ENCODE measurements around the gene NMNAT2. TPM values are rescaled to one million over a fixed set of nuclear protein-coding genes. Genes with fewer than 3 reads are reported as not detected.

Gene NMNAT2
- polyA plus RNA-seq, 1 donor from 2014 or later, result 43.8 TPM

DNA sequence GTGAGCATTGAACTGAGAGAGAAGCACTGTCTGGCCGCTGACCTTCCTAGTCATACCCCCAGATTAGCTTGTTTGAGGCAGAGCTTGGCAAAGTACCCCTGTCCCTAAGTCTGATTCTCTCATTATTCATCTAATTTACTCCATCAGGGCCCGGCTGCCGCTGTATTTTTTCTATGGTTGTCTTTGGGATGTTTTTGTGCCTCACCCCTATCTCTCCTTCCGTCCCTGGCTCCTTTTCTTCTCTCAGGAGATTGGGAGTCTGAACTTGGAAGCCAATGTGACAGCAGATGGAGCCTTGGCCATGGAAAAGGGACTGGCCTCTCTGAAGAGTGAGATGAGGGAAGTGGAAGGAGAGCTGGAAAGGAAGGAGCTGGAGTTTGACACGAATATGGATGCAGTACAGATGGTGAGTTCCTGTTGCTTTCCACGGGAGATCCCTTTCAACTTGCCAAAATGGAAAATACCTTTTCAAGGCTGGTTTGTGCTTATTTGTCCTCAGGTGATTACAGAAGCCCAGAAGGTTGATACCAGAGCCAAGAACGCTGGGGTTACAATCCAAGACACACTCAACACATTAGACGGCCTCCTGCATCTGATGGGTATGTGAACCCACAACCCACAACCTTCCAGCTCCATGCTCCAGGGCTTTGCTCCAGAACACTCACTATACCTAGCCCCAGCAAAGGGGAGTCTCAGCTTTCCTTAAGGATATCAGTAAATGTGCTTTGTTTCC lies 178.2 kb downstream of the NMNAT2 start:
- no peak for TF ChIP-seq MXI1 (conservative IDR thresholded peaks at IDR 0.05; ENCODE audit: poor library complexity, severe bottlenecking)
- TF ChIP-seq, protein P1, sequence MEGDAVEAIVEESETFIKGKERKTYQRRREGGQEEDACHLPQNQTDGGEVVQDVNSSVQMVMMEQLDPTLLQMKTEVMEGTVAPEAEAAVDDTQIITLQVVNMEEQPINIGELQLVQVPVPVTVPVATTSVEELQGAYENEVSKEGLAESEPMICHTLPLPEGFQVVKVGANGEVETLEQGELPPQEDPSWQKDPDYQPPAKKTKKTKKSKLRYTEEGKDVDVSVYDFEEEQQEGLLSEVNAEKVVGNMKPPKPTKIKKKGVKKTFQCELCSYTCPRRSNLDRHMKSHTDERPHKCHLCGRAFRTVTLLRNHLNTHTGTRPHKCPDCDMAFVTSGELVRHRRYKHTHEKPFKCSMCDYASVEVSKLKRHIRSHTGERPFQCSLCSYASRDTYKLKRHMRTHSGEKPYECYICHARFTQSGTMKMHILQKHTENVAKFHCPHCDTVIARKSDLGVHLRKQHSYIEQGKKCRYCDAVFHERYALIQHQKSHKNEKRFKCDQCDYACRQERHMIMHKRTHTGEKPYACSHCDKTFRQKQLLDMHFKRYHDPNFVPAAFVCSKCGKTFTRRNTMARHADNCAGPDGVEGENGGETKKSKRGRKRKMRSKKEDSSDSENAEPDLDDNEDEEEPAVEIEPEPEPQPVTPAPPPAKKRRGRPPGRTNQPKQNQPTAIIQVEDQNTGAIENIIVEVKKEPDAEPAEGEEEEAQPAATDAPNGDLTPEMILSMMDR (IDR thresholded peaks at IDR 0.05; ENCODE audit: poor library complexity, severe bottlenecking), result no peak
- TF ChIP-seq TAF1 (IDR thresholded peaks at IDR 0.05; ENCODE audit: low read depth), result no peak
- TF ChIP-seq, protein P2, sequence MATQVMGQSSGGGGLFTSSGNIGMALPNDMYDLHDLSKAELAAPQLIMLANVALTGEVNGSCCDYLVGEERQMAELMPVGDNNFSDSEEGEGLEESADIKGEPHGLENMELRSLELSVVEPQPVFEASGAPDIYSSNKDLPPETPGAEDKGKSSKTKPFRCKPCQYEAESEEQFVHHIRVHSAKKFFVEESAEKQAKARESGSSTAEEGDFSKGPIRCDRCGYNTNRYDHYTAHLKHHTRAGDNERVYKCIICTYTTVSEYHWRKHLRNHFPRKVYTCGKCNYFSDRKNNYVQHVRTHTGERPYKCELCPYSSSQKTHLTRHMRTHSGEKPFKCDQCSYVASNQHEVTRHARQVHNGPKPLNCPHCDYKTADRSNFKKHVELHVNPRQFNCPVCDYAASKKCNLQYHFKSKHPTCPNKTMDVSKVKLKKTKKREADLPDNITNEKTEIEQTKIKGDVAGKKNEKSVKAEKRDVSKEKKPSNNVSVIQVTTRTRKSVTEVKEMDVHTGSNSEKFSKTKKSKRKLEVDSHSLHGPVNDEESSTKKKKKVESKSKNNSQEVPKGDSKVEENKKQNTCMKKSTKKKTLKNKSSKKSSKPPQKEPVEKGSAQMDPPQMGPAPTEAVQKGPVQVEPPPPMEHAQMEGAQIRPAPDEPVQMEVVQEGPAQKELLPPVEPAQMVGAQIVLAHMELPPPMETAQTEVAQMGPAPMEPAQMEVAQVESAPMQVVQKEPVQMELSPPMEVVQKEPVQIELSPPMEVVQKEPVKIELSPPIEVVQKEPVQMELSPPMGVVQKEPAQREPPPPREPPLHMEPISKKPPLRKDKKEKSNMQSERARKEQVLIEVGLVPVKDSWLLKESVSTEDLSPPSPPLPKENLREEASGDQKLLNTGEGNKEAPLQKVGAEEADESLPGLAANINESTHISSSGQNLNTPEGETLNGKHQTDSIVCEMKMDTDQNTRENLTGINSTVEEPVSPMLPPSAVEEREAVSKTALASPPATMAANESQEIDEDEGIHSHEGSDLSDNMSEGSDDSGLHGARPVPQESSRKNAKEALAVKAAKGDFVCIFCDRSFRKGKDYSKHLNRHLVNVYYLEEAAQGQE (IDR thresholded peaks at IDR 0.05; ENCODE audit: borderline replicate concordance), result no peak
- TF ChIP-seq POLR2AphosphoS5 (IDR thresholded peaks at IDR 0.05), result no peak
- no peak for TF ChIP-seq SMC3 (conservative IDR thresholded peaks at IDR 0.05; ENCODE audit: poor library complexity)
- no peak for TF ChIP-seq EZH2 (IDR thresholded peaks at IDR 0.05; ENCODE audit: borderline replicate concordance, insufficient read depth, low read length, poor library complexity, severe bottlenecking)
- TF ChIP-seq EP300 (conservative IDR thresholded peaks at IDR 0.05; ENCODE audit: poor library complexity, severe bottlenecking), result no peak
- TF ChIP-seq RAD21 (conservative IDR thresholded peaks at IDR 0.05), result no peak
- H3K27ac ChIP-seq (ENCODE audit: low read length), result no peak overlapping the region

DNA sequence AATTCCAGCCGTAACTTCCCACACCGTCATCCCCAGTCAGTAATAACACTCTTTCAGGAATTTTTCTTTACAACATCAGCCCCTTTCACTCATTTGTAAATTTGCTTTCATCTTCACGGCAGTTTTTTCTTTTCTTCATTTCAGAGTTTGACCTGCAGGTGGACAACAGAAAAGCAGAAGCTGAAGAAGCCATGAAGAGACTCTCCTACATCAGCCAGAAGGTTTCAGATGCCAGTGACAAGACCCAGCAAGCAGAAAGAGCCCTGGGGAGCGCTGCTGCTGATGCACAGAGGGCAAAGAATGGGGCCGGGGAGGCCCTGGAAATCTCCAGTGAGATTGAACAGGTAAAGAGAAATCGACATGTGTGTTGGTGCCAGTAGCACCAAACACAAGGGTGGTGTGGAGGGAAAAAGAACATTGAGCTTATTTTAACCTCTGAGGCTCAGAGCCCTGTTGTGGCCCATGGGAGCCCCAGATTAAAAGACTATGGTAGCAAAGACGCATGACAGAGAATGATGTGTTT lies 178.9 kb downstream of the NMNAT2 start:
- no peaks in the 10 kb centered on the region for H3K79me2 ChIP-seq (replicated peaks; ENCODE audit: insufficient read depth, low read length)
- no peak overlapping the region for H3K27ac ChIP-seq (ENCODE audit: low read length)
- H3K9me2 ChIP-seq (ENCODE audit: insufficient read depth, low read length), result no peaks in the 10 kb centered on the region
- no peaks in the 10 kb centered on the region for H3K36me3 ChIP-seq (ENCODE audit: insufficient read depth, low read length)
- no peak overlapping the region for H3K9ac ChIP-seq (ENCODE audit: low read length)
- no peaks in the 10 kb centered on the region for H3K9me3 ChIP-seq (ENCODE audit: low read length)
- no peaks in the 10 kb centered on the region for H3F3A ChIP-seq (ENCODE audit: insufficient read depth, low read length, poor library complexity, severe bottlenecking)
- H2AFZ ChIP-seq (ENCODE audit: low read depth, low read length), result no peak overlapping the region
- TF ChIP-seq, protein P2 (IDR thresholded peaks at IDR 0.05; ENCODE audit: borderline replicate concordance), result no peak
- TF ChIP-seq, protein P1 (IDR thresholded peaks at IDR 0.05; ENCODE audit: poor library complexity, severe bottlenecking), result no peak
- TF ChIP-seq POLR2AphosphoS5 (IDR thresholded peaks at IDR 0.05) (no peak), MXI1 (conservative IDR thresholded peaks at IDR 0.05; ENCODE audit: poor library complexity, severe bottlenecking) (no peak), RAD21 (conservative IDR thresholded peaks at IDR 0.05) (no peak), SMC3 (conservative IDR thresholded peaks at IDR 0.05; ENCODE audit: poor library complexity) (no peak), TAF1 (IDR thresholded peaks at IDR 0.05; ENCODE audit: low read depth) (no peak), EP300 (conservative IDR thresholded peaks at IDR 0.05; ENCODE audit: poor library complexity, severe bottlenecking) (no peak), EZH2 (IDR thresholded peaks at IDR 0.05; ENCODE audit: borderline replicate concordance, insufficient read depth, low read length, poor library complexity, severe bottlenecking) (no peak)
- no peak overlapping the region for H3K4me3 ChIP-seq (ENCODE audit: low read length)
- no peaks in the 10 kb centered on the region for H3K27me3 ChIP-seq (ENCODE audit: insufficient read depth, low read depth, low read length)
- H3K4me2 ChIP-seq (ENCODE audit: low read length), result no peak overlapping the region
- no peaks in the 10 kb centered on the region for H4K20me1 ChIP-seq (ENCODE audit: insufficient read depth)

More for the DNA sequence above, 178.2 kb downstream of the NMNAT2 start:
- H3K9ac ChIP-seq (ENCODE audit: low read length), result no peak overlapping the region
- H3K9me3 ChIP-seq (ENCODE audit: low read length), result no peaks in the 10 kb centered on the region
- H4K20me1 ChIP-seq (ENCODE audit: insufficient read depth), result no peaks in the 10 kb centered on the region
- no peak overlapping the region for H3K4me2 ChIP-seq (ENCODE audit: low read length)
- no peaks in the 10 kb centered on the region for H3K27me3 ChIP-seq (ENCODE audit: insufficient read depth, low read depth, low read length)
- no peak overlapping the region for H2AFZ ChIP-seq (ENCODE audit: low read depth, low read length)
- no peaks in the 10 kb centered on the region for H3F3A ChIP-seq (ENCODE audit: insufficient read depth, low read length, poor library complexity, severe bottlenecking)
- no peak overlapping the region for H3K4me3 ChIP-seq (ENCODE audit: low read length)
- H3K36me3 ChIP-seq (ENCODE audit: insufficient read depth, low read length), result no peaks in the 10 kb centered on the region
- no peaks in the 10 kb centered on the region for H3K79me2 ChIP-seq (replicated peaks; ENCODE audit: insufficient read depth, low read length)
- H3K9me2 ChIP-seq (ENCODE audit: insufficient read depth, low read length), result no peaks in the 10 kb centered on the region
